SU-DHL-6 (cell line): ENCODE data around the gene TBC1D3H.
"Not testable (repeated sequence)": the region's sequence is repeated elsewhere in the genome, so short reads cannot be mapped to it uniquely, and the experiment has no call there.

Experiments used
- H2AFZ ChIP-seq: fragments of 200-600 bp; sonication (generic); 2 replicates; pipeline ENCODE4 v1.6.1; 2014; ENCODE audit warnings: low read depth, mild to moderate bottlenecking, moderate library complexity, mixed read lengths, antibody characterized with exemption, low read length; ENCODE audit not compliant: severe bottlenecking
- H3F3A ChIP-seq: fragments of 200-600 bp; shearing (Covaris generic); 2 replicates; pipeline ENCODE4 v1.6.0; 2016; ENCODE audit warnings: antibody characterized with exemption, mild to moderate bottlenecking; ENCODE audit not compliant: insufficient read depth
- H3K27ac ChIP-seq: fragments of 200-600 bp; sonication (generic); 2 replicates; pipeline ENCODE4 v1.5.1; 2016; ENCODE audit warnings: low read depth, mild to moderate bottlenecking, low read length, moderate library complexity, mixed read lengths
- H3K27me3 ChIP-seq: fragments of 200-600 bp; sonication (generic), shearing (Covaris generic); 2 replicates; pipeline ENCODE4 v1.6.0; 2014; ENCODE audit warnings: mild to moderate bottlenecking, low read length
- H3K36me3 ChIP-seq: fragments of 200-600 bp; sonication (generic); 2 replicates; pipeline ENCODE4 v1.6.1; 2014; ENCODE audit warnings: mild to moderate bottlenecking, low read length, mixed read lengths
- H3K4me2 ChIP-seq: fragments of 300-600, 200-600 bp; shearing (Covaris generic), sonication (generic); 2 replicates; pipeline ENCODE4 v1.6.0; 2014; ENCODE audit warnings: low read length, low read depth, mild to moderate bottlenecking; ENCODE audit not compliant: poor library complexity, severe bottlenecking
- H3K4me3 ChIP-seq: fragments of 200-600 bp; sonication (generic); 2 replicates; pipeline ENCODE4 v1.5.1; 2014; ENCODE audit warnings: antibody characterized with exemption, low read length, mild to moderate bottlenecking, mixed read lengths; ENCODE audit not compliant: insufficient read depth, poor library complexity, severe bottlenecking
- H3K79me2 ChIP-seq: fragments of 200-600 bp; sonication (generic); 2 replicates; pipeline ENCODE4 v1.6.1; 2014; ENCODE audit warnings: mild to moderate bottlenecking, low read length, moderate library complexity; ENCODE audit not compliant: insufficient read depth
- H3K9ac ChIP-seq: fragments of 200-600 bp; sonication (generic); 2 replicates; pipeline ENCODE4 v1.7.0; 2014; ENCODE audit warnings: mild to moderate bottlenecking, low read length
- H3K9me2 ChIP-seq: fragments of 200-600 bp; sonication (generic); replicated peaks from 2 replicates; pipeline ENCODE4 v1.6.1; 2014; ENCODE audit warnings: low read length; ENCODE audit not compliant: insufficient read depth
- H3K9me3 ChIP-seq: fragments of 200-600 bp; sonication (generic); 2 replicates; pipeline ENCODE4 v1.6.1; 2014; ENCODE audit warnings: low read length, mixed read lengths; ENCODE audit not compliant: insufficient read depth
- H4K20me1 ChIP-seq: fragments of 200-600 bp; sonication (generic); 2 replicates; pipeline ENCODE4 v1.6.1; 2014; ENCODE audit warnings: low read depth, mild to moderate bottlenecking, antibody characterized with exemption, low read length, moderate library complexity, mixed read lengths

The TBC1D3H gene

DNA sequence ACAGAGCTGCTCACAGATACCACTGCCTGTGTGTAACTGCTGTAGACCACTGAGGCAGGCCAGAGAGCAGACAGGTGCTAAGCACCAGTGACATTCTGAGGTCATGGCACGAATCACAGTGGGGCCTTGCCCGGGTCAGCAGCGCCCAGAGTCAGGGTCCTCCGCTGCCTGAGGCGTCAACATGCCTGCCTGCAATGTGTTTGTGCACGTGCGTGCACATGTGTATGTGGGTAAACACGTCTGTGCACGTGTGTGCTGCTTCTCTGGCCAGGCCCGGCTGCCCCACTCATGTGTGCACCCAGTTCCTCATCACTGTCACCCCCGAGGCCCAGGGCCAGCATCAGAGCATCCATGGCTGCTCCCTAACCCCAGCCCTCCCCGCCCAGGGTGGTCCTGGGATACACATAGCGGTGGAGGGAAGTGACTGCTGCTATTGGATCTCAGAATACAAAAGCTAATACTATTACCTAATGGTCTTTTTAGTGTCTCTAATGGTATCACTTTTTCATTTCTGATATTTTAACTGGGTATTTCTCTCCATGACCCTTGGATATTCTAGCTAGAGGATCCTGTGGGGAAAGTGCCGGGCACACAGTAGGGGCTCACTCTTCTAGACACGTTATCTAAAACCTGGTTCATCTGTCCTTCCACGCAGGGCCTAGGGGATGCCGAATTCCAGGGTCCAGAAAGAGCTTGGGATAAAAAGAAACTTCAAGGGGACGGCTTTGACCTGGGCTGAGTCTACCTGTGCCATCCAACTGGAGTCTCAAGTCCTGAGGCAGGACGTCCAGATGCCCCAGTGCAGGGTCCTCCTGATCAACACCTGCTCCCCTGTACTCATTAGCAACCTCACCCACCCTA lies at the start of gene TBC1D3H:
Gene TBC1D3H (minus strand): TSS at position 51 of the 861 bp plus-strand sequence. CDS start 1,540 bp downstream, outside the sequence.
- H3K9me2 ChIP-seq, H3K4me3 ChIP-seq, H3K27me3 ChIP-seq, H3K36me3 ChIP-seq, H3K9ac ChIP-seq, H2AFZ ChIP-seq, H3K79me2 ChIP-seq, H3K27ac ChIP-seq, H3K9me3 ChIP-seq, H4K20me1 ChIP-seq, H3F3A ChIP-seq, H3K4me2 ChIP-seq: not testable (repeated sequence)

DNA sequence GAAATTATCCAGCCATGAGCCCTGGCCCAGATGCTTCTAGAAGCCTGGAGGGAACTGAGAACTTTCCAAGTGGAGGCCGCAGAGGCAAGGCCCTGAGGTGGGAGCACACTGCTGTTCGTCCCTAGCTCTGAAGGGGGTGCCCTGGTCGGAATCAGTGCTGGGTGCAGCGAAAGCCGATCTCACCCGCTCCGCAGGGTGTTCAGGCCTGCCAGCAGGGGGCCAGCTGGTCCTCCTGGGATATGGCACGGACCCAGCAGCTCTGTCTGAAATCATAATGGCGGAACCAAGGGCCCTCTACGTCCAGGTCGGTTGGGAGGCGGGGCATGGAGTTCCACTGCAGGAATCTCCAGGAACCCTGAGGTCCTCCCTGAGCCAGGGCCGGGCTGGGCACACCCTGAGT lies 40.7 kb upstream of the TBC1D3H start:
- not testable (repeated sequence) for H3K4me2 ChIP-seq, H3K27me3 ChIP-seq, H3K36me3 ChIP-seq, H3K9me2 ChIP-seq, H3K9me3 ChIP-seq, H3K79me2 ChIP-seq, H4K20me1 ChIP-seq, H3F3A ChIP-seq, H2AFZ ChIP-seq, H3K27ac ChIP-seq, H3K9ac ChIP-seq, H3K4me3 ChIP-seq

DNA sequence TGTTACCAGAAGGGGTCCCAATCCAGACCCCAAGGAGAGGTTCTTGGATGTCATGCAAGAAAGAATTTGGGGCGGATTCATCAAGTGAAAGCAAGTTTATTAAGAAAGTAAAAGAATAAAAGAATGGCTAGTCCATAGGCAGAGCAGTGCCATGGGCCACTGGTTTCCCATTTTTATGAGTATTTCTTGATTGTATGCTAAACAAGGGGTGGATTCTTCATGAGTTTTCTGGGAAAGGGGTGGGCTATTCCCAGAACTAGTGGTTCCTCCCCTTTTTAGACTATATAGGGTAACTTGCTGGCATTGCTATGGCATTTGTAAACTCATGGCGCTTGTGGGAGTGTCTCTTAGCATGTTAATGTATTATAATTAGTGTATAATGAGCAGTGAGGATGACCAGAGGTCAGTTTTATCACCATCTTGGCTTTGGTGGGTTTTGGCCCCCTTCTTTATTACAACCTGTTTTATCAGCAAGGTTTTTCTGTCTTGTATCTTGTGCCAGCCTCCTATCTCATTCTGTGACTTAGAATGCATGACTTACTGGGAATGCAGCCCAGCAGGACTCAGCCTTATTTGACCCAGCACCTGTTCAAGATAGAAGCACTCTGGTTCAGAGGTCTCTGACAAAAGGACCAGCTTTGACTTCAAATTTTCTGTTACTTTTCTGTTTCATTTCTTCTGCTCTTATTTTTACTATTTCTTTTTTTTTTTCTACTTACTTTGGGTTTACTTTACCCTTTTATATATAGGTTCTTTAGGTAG lies 27.1 kb upstream of the TBC1D3H start:
- H3K4me3 ChIP-seq, result not testable (repeated sequence)

DNA sequence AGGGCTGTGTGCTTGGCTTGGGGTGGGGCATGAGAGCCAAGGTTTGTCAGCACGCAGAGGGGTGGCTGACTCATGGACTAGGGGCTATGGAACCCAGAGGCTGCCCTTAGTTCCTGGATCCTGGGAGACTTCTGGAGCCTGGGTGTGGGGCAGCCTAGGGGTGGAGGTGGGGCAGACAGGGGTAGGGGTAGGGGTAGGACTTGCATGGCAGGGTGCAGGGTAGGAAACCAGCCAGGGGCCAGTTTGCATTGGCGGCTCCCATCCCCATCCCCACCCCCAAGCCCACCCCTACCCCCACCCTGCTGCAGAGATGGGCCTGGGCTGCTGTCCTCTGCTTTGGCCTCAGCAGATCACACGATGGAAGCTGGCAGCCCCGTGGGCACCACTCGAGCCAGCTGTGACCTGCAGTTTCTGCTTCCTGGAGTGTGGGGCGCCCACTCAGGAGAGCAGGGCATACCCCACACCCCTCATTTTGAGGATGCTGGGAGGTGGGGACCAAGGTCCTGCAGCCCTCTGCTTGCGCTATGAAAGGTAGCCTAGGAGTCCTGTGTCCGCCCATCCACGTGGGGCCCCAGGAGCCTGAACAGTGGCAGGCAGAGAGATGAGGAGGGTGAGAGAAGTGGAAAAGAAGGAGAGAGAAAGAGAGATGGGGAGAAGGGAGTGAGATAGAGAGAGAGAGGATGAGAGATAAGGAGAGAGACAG lies 2.9 kb upstream of the TBC1D3H start:
- H3K9me2 ChIP-seq, H3K79me2 ChIP-seq, H3K4me3 ChIP-seq, H3K27me3 ChIP-seq, H3F3A ChIP-seq, H3K9ac ChIP-seq, H2AFZ ChIP-seq, H3K9me3 ChIP-seq, H3K4me2 ChIP-seq, H3K27ac ChIP-seq, H3K36me3 ChIP-seq, H4K20me1 ChIP-seq: not testable (repeated sequence)

More for the DNA sequence above, 27.1 kb upstream of the TBC1D3H start:
- H3K79me2 ChIP-seq, H4K20me1 ChIP-seq, H3K27ac ChIP-seq, H3K9ac ChIP-seq, H2AFZ ChIP-seq, H3K36me3 ChIP-seq, H3F3A ChIP-seq, H3K9me3 ChIP-seq, H3K9me2 ChIP-seq, H3K27me3 ChIP-seq, H3K4me2 ChIP-seq: not testable (repeated sequence)

DNA sequence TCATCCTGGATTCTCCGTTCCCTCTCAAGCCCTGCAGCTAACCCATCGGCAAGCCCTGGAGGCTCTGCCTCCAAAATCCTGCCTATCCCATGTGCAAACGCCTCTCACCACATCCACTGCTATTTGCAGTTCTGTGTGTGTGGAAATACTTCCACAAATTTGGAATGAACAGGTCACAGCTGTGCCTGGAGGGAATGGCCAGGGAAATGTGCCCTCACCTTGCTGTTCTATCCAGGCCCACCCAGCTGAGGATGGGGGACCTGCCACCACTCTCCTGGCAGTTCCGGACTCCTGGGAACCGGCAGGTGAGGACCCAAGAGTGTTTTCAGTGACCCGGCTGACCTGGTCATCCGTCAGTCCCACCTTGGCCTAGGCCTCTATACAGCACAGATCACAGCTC lies 12.3 kb downstream of the TBC1D3H start:
- H3K4me3 ChIP-seq, H3F3A ChIP-seq, H3K4me2 ChIP-seq, H3K9me3 ChIP-seq, H3K36me3 ChIP-seq, H3K27ac ChIP-seq, H3K9ac ChIP-seq, H2AFZ ChIP-seq, H3K27me3 ChIP-seq, H3K79me2 ChIP-seq, H4K20me1 ChIP-seq, H3K9me2 ChIP-seq: not testable (repeated sequence)

DNA sequence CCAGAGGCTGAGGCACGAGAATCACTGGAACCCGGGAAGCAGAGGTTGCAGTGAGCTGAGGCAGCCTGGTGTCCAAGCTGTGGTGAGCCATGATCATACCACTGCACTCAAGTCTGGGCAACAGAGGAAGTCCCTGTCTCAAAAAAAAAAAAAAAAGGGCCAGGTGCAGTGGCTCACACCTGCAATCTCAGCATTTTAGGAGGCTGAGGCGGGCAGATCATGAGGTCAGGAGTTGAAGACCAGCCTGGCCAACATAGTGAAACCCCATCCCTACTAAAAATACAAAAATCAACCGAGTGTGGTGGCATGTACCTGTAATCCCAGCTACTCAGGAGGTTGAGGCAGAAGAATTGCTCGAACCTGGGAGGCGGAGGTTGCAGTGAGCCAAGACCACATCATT lies 25.7 kb downstream of the TBC1D3H start:
- H3K79me2 ChIP-seq, H3K9ac ChIP-seq: not testable (repeated sequence)

More for the DNA sequence above, 25.7 kb downstream of the TBC1D3H start:
- not testable (repeated sequence) for H3K9me2 ChIP-seq, H3K27ac ChIP-seq, H3K9me3 ChIP-seq, H3K4me3 ChIP-seq, H3K4me2 ChIP-seq, H3K27me3 ChIP-seq, H4K20me1 ChIP-seq, H3F3A ChIP-seq, H2AFZ ChIP-seq, H3K36me3 ChIP-seq
